SK-MEL-5 (cell line): Measurements from ENCODE around the gene MAP1A. TPM values are rescaled to one million over a fixed set of nuclear protein-coding genes. Genes with fewer than 3 reads are reported as not detected.
"Not testable (repeated sequence)": the region's sequence is repeated elsewhere in the genome, so short reads cannot be mapped to it uniquely, and the experiment has no call there.

ENCODE experiments used
- DNase-seq: peaks from one replicate; pipeline ENCODE4 v3.0.0-alpha.2; 2016; ENCODE audit warnings: low read depth, low spot score
- in situ Hi-C: cut with HindIII; loops from 2 replicates; pipeline ENCODE4 v1.10.0; 2016; ENCODE audit warnings: low sequenced_read_pairs, high pct_unique_total_duplicates, low pct_unique_long_range_greater_than_20kb
- total RNA-seq: library from RNA; depleted of rRNA; stranded (reverse); fragments of >200 nt; shearing (Covaris generic); gene quantifications from 2 replicates; pipeline ENCODE4 v1.2.3, GENCODE V29; 2014

MAP1A gene
- total RNA-seq, 1 experiment from 2014 or later = 0.87 TPM

DNA sequence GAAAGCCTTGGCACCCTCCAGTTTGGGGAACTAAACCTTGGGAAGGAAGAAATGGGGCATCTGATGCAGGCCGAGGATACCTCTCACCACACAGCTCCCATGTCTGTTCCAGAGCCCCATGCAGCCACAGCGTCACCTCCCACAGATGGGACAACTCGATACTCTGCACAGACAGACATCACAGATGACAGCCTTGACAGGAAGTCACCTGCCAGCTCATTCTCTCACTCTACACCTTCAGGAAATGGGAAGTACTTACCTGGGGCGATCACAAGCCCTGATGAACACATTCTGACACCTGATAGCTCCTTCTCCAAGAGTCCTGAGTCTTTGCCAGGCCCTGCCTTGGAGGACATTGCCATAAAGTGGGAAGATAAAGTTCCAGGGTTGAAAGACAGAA lies 7.7 kb downstream of the MAP1A start:
- no peak for DNase-seq

DNA sequence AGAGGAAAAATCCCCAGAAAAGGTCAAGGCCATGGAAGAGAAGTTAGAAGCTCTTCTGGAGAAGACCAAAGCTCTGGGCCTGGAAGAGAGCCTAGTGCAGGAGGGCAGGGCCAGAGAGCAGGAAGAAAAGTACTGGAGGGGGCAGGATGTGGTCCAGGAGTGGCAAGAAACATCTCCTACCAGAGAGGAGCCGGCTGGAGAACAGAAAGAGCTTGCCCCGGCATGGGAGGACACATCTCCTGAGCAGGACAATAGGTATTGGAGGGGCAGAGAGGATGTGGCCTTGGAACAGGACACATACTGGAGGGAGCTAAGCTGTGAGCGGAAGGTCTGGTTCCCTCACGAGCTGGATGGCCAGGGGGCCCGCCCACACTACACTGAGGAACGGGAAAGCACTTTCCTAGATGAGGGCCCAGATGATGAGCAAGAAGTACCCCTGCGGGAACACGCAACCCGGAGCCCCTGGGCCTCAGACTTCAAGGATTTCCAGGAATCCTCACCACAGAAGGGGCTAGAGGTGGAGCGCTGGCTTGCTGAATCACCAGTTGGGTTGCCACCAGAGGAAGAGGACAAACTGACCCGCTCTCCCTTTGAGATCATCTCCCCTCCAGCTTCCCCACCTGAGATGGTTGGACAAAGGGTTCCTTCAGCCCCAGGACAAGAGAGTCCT lies 9.0 kb downstream of the MAP1A start:
- no peak for DNase-seq
- in situ Hi-C loops = no loop called here

More for the DNA sequence above, 7.7 kb downstream of the MAP1A start:
- in situ Hi-C loops = no loop called here

DNA sequence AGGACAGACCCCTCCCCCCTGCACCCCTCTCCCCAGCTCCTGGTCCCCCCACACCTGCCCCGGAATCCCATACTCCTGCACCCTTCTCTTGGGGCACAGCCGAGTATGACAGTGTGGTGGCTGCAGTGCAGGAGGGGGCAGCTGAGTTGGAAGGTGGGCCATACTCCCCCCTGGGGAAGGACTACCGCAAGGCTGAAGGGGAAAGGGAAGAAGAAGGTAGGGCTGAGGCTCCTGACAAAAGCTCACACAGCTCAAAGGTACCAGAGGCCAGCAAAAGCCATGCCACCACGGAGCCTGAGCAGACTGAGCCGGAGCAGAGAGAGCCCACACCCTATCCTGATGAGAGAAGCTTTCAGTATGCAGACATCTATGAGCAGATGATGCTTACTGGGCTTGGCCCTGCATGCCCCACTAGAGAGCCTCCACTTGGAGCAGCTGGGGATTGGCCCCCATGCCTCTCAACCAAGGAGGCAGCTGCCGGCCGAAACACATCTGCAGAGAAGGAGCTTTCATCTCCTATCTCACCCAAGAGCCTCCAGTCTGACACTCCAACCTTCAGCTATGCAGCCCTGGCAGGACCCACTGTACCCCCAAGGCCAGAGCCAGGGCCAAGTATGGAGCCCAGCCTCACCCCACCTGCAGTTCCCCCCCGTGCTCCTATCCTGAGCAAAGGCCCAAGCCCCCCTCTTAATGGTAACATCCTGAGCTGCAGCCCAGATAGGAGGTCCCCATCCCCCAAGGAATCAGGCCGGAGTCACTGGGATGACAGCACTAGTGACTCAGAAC lies 9.8 kb downstream of the MAP1A start:
- no peak for DNase-seq
- in situ Hi-C loops = no loop called here

DNA sequence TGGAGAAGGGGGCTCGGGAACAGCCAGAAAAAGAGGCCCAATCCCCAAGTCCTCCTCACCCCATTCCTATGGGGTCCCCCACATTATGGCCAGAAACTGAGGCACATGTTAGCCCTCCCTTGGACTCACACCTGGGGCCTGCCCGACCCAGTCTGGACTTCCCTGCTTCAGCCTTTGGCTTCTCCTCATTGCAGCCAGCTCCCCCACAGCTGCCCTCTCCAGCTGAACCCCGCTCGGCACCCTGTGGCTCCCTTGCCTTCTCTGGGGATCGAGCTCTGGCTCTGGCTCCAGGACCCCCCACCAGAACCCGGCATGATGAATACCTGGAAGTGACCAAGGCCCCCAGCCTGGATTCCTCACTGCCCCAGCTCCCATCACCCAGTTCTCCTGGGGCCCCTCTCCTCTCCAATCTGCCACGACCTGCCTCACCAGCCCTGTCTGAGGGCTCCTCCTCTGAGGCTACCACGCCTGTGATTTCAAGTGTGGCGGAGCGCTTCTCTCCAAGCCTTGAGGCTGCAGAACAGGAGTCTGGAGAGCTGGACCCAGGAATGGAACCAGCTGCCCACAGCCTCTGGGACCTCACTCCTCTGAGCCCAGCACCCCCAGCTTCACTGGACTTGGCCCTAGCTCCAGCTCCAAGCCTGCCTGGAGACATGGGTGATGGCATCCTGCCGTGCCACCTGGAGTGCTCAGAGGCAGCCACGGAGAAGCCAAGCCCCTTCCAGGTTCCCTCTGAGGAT lies 10.6 kb downstream of the MAP1A start:
- in situ Hi-C loops = no loop called here
- DNase-seq = no peak

DNA sequence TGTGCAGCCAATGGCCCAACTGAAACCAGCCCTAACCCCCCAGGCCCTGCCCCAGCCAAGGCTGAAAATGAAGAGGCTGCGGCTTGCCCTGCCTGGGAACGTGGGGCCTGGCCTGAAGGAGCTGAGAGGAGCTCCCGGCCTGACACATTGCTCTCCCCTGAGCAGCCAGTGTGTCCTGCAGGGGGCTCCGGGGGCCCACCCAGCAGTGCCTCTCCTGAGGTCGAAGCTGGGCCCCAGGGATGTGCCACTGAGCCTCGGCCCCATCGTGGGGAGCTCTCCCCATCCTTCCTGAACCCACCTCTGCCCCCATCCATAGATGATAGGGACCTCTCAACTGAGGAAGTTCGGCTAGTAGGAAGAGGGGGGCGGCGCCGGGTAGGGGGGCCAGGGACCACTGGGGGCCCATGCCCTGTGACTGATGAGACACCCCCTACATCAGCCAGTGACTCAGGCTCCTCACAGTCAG lies 11.2 kb downstream of the MAP1A start:
- no peak for DNase-seq
- in situ Hi-C loops = no loop called here

DNA sequence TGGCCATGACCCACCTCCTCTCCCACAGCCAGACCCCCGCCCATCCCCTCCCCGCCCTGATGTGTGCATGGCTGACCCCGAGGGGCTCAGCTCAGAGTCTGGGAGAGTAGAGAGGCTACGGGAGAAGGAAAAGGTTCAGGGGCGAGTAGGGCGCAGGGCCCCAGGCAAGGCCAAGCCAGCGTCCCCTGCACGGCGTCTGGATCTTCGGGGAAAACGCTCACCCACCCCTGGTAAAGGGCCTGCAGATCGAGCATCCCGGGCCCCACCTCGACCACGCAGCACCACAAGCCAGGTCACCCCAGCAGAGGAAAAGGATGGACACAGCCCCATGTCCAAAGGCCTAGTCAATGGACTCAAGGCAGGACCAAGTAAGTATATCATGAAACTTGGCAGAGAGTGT lies 11.7 kb downstream of the MAP1A start:
- no peak for DNase-seq
- in situ Hi-C loops = no loop called here

DNA sequence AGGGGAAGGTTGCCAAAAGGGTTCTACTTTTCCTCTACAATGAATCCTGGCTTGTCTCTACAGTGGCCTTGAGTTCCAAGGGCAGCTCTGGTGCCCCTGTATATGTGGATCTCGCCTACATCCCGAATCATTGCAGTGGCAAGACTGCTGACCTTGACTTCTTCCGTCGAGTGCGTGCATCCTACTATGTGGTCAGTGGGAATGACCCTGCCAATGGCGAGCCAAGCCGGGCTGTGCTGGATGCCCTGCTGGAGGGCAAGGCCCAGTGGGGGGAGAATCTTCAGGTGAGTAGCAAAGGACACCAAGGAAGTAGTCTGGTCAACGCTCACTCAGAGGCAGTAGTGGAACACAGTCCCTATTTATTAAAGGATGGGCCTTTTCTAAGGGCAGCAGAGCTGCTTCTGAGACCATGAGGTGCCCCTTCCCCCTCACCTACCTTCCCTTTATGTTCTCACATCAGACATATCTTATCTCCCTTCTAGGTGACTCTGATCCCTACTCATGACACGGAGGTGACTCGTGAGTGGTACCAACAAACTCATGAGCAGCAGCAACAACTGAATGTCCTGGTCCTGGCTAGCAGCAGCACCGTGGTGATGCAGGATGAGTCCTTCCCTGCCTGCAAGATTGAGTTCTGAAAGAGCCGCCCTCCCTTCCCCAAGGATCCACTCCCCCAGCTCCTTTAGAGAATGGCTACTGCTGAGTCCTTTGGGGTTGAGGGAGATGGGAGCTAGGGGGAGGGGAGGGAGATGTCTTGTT lies 12.4 kb downstream of the MAP1A start:
- no peak for DNase-seq
- in situ Hi-C loops = no loop called here

DNA sequence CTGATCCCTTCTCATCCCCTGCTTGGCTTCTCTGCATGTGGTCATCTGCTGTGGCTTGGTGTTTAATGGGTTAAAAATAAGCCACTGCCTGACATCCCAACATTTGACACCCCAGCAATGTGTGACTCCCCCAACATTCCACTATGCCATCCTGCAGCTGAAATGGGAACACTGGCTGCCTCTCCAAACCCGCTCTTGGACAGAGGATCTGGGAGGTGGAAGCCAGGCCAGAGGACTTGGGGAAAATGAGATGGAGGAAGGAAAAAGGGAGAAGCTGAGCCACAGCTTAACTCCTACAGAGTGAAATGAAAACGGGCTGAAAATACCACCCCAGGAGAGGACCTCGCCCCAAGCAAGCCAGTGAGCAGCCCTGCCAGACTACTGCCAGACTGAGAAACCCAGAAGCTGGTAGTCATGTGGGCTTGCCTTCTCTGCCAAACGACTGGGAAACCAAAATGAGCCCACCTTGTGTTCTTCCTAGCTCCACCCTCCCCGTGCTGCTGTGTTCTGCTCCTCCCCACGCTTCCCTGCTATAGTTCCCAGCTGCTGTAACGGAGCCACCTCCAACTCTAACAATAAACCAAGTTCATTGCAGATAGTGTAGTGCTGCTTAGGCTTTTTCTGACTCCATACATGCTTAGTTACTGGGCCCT lies 13.7 kb downstream of the MAP1A start:
- peak; percentile 33 for DNase-seq
- in situ Hi-C loops = no loop called here

DNA sequence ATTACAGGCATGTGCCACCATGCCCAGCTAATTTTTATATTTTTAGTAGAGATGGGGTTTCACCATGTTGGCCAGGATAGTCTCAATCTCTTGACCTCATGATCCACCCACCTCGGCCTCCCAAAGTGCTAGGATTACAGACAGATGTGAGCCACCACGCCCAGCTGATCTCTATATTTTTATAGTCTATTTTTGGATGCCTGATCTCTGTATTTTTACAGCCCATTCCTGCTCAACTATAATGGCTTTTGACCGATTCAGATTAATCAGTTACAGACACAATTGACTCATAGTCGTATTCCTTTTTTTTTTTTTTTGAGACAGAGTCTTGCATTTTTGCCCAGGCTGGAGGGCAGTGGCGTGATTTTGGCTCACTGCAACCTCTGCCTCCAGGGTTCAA lies 15.4 kb downstream of the MAP1A start:
- in situ Hi-C loops, DNase-seq: not testable (repeated sequence)

DNA sequence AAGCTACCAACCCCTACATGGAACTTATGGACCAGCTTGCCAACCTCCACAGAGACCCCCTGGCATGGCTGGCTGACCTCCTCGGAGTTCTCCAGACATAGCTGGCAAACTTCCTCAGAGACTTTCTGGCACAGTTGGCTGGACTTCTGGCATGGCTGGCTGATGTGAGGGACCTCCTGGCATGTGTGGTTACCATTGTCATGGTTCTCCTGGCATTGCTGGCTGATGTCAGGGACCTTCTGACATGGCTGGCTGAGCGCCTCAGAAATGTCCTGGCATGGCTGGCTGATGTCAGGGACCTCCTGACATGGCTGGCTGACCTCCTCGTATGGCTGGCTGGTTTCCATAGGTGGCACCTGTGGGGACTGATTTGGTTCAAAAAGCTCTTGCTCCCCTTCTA lies 17.5 kb downstream of the MAP1A start:
- in situ Hi-C loops = no loop called here
- DNase-seq = no peak

DNA sequence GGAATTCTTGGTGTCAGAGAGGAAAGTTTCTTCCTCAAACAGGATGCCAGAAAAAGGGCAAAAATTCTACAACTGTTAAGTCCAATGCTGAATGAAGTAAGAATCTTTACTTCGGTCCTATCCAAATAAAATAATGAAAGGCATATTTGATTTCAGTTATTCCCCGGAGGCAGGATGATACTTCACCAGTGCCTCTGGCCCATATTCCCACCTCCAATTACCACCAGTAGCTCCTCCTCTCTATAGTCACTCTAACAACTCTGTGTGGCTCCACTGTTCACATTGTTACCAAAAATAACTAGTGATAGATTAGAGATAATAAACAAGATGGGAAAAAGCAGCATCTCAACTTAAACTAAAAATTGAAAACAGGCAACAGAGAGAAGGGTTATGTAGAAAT lies 20.7 kb downstream of the MAP1A start:
- no peak for DNase-seq
- in situ Hi-C loops = no loop called here

DNA sequence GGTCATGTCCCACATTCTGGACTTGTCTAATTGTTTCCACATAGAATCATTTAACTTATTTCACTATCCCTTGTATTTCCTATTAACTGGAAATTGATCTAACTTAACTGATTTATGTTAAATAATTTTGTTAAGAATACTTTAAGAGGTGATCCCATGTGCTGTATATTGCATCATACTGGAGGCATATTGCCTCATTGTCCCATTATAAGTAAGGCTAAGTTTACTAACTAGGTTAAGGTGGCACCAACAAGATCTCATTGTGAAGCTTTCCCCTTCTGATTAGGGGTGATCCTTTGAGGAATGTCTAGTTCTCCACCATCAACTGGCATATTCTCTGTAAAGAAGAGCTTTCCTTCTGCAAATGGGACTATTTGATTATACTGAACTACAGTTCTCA lies 24.4 kb downstream of the MAP1A start:
- DNase-seq = peak; percentile 8
- in situ Hi-C loops = no loop called here

DNA sequence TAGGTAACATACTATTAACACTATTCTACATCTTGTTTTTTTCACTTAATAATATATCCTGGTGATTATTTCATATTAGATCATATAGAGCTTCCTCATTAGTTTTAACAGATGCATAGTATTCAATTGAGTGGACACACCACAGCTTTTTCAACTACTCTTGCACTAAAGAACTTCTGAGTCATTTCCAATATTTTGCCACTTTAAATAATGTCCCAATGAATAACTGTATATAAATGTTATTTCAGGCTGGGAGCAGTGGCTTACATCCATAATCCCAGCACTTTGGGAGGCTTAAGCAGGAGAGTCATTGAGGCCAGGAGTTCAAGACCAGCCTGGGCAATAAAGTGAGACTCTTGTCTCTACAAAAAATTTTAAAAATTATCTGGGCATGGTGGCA lies 26.9 kb downstream of the MAP1A start:
- in situ Hi-C loops = no loop called here

DNA sequence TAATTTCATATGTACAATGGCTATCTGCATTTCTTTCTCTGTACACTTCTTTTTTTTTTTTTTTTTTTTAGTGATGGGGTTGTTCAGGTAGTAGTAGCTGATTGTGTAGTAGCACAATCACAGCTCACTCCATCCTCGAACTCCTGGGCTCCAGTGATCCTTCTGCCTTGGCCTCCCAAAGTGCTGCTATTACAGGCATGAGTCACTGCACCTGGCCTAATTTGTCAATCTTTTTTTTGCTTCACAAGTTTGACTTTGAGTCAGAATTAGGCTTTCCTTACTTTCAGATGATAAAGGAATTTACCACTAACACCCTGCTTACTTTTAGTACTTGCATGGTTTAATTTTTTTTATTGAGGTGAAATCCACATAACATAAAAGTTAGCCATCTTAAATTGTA lies 28.0 kb downstream of the MAP1A start:
- no peak for DNase-seq
- in situ Hi-C loops = no loop called here

More for the DNA sequence above, 26.9 kb downstream of the MAP1A start:
- DNase-seq = no peak

DNA sequence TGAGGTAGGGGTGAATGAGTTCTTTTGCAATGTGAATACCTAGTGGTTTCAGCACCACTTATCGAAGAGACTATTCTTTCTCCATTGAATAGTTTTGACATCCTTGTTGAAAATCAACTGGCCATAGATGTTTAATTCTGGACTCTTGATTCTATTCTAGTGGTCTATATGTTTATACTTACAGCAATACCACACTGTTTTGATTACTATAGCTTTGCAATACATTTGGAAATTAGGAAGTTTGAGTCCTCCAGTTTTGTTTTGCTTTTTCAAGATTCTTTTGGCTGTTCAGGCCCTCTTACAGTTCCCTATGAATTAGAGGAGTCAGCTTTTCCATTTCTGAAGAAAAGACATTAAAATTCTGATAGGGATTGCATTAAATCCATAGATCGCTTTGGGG lies 30.1 kb downstream of the MAP1A start:
- in situ Hi-C loops = no loop called here
- DNase-seq = no peak

DNA sequence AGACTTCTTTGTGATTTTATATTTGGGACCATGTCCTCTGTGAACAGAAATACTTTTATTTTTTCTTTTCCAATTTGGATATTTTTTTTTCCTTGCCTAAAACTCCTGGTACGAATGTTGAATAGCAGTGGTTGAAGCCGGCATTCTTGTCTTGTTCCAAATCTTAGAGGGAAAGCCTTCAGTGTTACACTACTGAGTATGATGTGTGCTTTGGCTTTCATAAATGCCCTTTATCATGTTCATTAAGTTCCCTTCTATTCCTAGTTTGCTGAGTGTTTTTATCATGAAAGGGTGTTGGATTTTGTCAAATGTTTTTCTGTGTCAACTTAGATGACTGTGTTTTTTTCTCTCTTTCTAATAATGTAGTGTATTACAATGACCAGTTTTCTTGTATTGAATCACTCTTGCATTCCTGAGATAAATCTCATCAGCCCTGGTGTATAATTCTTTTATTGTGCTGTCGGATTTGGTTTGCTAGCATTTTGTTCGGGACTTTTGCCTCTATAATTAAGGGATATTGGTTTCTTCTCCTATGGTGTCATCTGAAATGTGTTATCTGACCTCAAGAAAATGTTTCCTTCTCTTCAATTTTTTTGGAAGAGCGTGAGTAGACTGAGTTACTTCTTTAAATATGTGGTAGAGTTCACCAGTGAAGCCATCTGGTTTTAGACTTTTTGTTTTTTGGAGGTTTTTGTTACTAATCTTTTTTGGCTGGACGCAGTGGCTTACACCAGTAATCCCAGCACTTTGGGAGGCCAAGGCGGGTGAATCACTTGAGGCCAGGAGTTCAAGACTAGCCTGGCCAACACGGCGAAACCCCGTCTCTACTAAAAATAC lies 33.3 kb downstream of the MAP1A start:
- in situ Hi-C loops = no loop called here
- DNase-seq = no peak

DNA sequence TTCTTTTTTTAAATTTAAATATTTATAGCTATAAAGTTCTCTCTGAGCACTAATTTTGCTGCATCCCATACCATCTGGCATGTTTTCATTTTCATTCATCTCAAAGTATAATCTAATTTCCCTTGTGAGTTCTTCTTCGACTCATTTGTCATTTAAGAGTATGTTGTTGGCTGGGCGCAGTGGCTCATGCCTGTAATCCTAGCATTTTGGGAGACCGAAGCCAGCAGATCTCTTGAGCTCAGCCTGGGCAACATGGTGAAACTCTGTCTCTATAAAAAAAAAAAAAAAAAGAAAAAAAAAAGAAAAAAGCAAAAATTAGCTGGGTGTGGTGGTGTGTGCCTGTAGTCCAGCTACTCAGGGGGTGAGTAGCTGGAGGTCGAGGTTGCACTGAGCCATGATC lies 34.8 kb downstream of the MAP1A start:
- no peak for DNase-seq
- in situ Hi-C loops = no loop called here
